Measurements from ENCODE around the gene CLBA1. TPM values are rescaled to one million over a fixed set of nuclear protein-coding genes. Genes with fewer than 3 reads are reported as not detected.

CLBA1 gene
- total and polyA plus RNA-seq, 9 of the 15 experiments (the other 6 are each of a cell fraction or from before 2014, with no cell fraction given) = 0.04 to 3.9 (median 2.6) TPM

DNA sequence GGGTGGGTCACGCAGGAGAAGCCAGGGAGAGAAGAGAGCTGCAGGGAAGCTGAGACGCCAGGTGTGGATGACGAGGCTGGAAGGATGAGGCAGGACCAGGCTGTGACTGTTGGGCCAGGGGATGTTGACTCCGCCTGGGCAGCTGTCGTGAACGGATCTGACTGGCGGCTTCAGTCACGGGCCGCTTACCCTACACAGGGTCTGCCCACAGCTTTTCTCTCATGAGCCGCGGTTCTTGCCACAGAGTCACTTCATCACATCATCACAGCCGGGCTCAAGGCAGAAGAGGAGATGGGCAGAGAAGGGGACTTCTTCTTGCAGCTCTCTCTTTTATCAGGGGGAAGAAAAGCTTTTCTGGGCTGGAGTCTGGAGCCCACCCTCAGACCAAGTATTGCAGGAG is 7.7 kb downstream of the CLBA1 start (continued):
- TF ChIP-seq, protein P1, sequence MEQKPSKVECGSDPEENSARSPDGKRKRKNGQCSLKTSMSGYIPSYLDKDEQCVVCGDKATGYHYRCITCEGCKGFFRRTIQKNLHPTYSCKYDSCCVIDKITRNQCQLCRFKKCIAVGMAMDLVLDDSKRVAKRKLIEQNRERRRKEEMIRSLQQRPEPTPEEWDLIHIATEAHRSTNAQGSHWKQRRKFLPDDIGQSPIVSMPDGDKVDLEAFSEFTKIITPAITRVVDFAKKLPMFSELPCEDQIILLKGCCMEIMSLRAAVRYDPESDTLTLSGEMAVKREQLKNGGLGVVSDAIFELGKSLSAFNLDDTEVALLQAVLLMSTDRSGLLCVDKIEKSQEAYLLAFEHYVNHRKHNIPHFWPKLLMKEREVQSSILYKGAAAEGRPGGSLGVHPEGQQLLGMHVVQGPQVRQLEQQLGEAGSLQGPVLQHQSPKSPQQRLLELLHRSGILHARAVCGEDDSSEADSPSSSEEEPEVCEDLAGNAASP (IDR thresholded peaks at IDR 0.05) = no peak
- TF ChIP-seq HNRNPLL (IDR thresholded peaks at IDR 0.05; ENCODE audit: low read depth, low read length, poor library complexity, severe bottlenecking) = no peak

DNA sequence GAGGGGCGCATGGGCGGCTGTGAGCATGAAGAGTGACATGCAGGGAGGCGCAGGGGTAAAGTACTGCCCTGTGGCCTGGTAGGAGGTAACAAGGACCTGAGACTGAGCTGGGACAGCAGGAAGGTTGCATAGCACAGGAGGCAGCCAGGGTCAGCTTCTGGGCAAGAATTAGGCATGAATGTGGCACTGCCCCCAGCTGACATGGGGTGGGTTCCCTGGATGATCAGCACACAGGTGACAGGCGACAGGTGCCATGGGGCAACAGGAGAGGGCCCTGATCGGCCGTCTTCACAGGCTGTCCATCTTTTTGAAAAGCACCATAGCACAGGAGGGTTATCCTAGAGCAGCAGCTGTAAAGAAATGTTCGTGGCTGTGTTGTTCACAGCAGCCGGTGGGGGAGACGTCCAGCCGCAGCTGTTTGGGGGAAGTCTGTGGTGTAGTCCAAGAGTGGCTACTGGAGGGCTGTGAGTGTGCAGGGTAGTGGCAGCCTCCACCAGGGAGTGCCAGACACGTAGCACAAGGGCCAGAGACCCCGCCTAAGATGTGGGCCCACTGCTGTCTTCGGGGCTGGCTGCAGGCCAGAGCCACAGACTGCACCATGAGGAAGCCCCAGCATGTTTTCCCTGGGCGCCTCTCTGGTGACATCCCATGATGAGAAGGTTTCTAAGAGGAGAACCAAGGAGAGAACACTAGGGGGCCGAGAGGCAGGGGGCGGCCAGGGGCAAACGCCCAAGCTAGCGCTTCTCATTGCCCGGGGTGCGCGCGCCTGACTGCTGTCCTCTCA is 8.4 kb downstream of the CLBA1 start:
- BruUV-seq (replicated peaks) = no TSS peak
- in situ Hi-C loops (cut with MboI) (no loop called here), intact Hi-C loops (cut with micrococcal nuclease) (no loop called here)
- WGBS (ENCODE audit: insufficient coverage, low coverage, missing lambda C conversion rate) = 65% methylated on average over 12 of the region's 22 CpGs
- POLR2A ChIA-PET = interaction anchor here (0.6 to 3.7 kb wide), 6 partner anchors 9 to 205 kb away, joined by 3 to 16 read pairs (median 4); no protein-coding TSS in a partner anchor
- TF ChIP-seq ZNF212 (CRISPR knock-in tag; IDR thresholded peaks at IDR 0.05) (no peak), EGR1 (conservative IDR thresholded peaks at IDR 0.05) (no peak), TRIM24 (IDR thresholded peaks at IDR 0.05) (no peak), ZFP1 (CRISPR knock-in tag; IDR thresholded peaks at IDR 0.05) (no peak), KAT8 (IDR thresholded peaks at IDR 0.05; ENCODE audit: low read depth) (no peak), NFE2 (IDR thresholded peaks at IDR 0.05; ENCODE audit: low read depth) (no peak), ZNF175 (CRISPR knock-in tag; IDR thresholded peaks at IDR 0.05; ENCODE audit: low read depth) (no peak), SOX6 (IDR thresholded peaks at IDR 0.05) (no peak), EZH2 (IDR thresholded peaks at IDR 0.05; ENCODE audit: borderline replicate concordance, low read depth, low read length) (no peak), PCBP1 (IDR thresholded peaks at IDR 0.05; ENCODE audit: low read depth, low read length, poor library complexity, severe bottlenecking) (no peak), ZNF232 (CRISPR knock-in tag; IDR thresholded peaks at IDR 0.05) (no peak), SRF (CRISPR knock-in tag; IDR thresholded peaks at IDR 0.05) (no peak), CSDE1 (IDR thresholded peaks at IDR 0.05) (no peak), SMARCA5 (IDR thresholded peaks at IDR 0.05) (no peak)
- TF ChIP-seq, protein P2, sequence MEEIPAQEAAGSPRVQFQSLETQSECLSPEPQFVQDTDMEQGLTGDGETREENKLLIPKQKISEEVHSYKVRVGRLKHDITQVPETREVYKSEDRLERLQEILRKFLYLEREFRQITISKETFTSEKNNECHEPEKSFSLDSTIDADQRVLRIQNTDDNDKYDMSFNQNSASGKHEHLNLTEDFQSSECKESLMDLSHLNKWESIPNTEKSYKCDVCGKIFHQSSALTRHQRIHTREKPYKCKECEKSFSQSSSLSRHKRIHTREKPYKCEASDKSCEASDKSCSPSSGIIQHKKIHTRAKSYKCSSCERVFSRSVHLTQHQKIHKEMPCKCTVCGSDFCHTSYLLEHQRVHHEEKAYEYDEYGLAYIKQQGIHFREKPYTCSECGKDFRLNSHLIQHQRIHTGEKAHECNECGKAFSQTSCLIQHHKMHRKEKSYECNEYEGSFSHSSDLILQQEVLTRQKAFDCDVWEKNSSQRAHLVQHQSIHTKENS (CRISPR knock-in tag; IDR thresholded peaks at IDR 0.05) = no peak
- TF ChIP-seq, protein P3, sequence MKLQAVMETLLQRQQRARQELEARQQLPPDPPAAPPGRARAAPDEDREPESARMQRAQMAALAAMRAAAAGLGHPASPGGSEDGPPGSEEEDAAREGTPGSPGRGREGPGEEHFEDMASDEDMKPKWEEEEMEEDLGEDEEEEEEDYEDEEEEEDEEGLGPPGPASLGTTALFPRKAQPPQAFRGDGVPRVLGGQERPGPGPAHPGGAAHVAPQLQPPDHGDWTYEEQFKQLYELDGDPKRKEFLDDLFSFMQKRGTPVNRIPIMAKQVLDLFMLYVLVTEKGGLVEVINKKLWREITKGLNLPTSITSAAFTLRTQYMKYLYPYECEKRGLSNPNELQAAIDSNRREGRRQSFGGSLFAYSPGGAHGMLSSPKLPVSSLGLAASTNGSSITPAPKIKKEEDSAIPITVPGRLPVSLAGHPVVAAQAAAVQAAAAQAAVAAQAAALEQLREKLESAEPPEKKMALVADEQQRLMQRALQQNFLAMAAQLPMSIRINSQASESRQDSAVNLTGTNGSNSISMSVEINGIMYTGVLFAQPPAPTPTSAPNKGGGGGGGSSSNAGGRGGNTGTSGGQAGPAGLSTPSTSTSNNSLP (IDR thresholded peaks at IDR 0.05; ENCODE audit: borderline replicate concordance, low read depth, low read length) = no peak
- DNase-seq (ENCODE audit: extremely low read depth in 1 of 4, low spot score in 3 of 4) (no peak), ATAC-seq (no peak), FAIRE-seq (no peak)
- Histone ChIP-seq H3K9me3 (replicated peaks; ENCODE audit: control insufficient read depth, insufficient read depth, low read depth, low read length) (no peaks in the 10 kb centered on the region), H3K79me2 (ENCODE audit: control insufficient read depth, insufficient read depth, low read length) (no peaks in the 10 kb centered on the region), H3K36me3 (ENCODE audit: control insufficient read depth, insufficient read depth, low read length) (no peaks in the 10 kb centered on the region), H3K4me3 (no peak overlapping the region), H3K27me3 (ENCODE audit: control insufficient read depth in 2 of 2, insufficient read depth in 2 of 2, low read length in 2 of 2) (no peaks in the 10 kb centered on the region), H2AFZ (ENCODE audit: low read depth, low read length) (no peak overlapping the region), H3K9ac (ENCODE audit: insufficient read depth in 1 of 2, low read depth in 2 of 2, low read length in 2 of 2) (no peak overlapping the region), H4K20me1 (replicated peaks; ENCODE audit: control insufficient read depth, insufficient read depth, low read length) (no peaks in the 10 kb centered on the region), H3K27ac (ENCODE audit: extremely low read depth, low read depth, low read length) (no peak overlapping the region), H3K4me2 (ENCODE audit: insufficient read depth, low read length) (no peak overlapping the region), H3K4me1 (replicated peaks in 1 of 2; ENCODE audit: control insufficient read depth in 2 of 2, insufficient read depth in 2 of 2, low read length in 2 of 2) (peaks cover 0 to 8% of the 10 kb centered on the region in 2 experiments; a peak in 2 of 5 replicates), H3K9me1 (ENCODE audit: control insufficient read depth, insufficient read depth, low read length) (no peaks in the 10 kb centered on the region)
- CTCF ChIA-PET (ENCODE audit: low intra/inter-chr PET ratio) = no interaction called here

Data from K562 (cell line).